ENCODE data around the gene BCKDHB.

BCKDHB gene

GRCh38 chr6:80165143-80165542 lies 58.7 kb downstream of the BCKDHB start:
- TF ChIP-seq, protein P1, sequence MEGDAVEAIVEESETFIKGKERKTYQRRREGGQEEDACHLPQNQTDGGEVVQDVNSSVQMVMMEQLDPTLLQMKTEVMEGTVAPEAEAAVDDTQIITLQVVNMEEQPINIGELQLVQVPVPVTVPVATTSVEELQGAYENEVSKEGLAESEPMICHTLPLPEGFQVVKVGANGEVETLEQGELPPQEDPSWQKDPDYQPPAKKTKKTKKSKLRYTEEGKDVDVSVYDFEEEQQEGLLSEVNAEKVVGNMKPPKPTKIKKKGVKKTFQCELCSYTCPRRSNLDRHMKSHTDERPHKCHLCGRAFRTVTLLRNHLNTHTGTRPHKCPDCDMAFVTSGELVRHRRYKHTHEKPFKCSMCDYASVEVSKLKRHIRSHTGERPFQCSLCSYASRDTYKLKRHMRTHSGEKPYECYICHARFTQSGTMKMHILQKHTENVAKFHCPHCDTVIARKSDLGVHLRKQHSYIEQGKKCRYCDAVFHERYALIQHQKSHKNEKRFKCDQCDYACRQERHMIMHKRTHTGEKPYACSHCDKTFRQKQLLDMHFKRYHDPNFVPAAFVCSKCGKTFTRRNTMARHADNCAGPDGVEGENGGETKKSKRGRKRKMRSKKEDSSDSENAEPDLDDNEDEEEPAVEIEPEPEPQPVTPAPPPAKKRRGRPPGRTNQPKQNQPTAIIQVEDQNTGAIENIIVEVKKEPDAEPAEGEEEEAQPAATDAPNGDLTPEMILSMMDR (conservative IDR thresholded peaks at IDR 0.05; ENCODE audit: low read depth, low read length) = no peak
- peak; percentile 69 for DNase-seq (ENCODE audit: low read depth)

GRCh38 chr6:80165819-80166218 lies 59.3 kb downstream of the BCKDHB start:
- DNase-seq (ENCODE audit: low read depth) = no peak
- TF ChIP-seq, protein P1 (conservative IDR thresholded peaks at IDR 0.05; ENCODE audit: low read depth, low read length) = no peak
- H3K4me3 ChIP-seq (ENCODE audit: low read depth, low read length) = no peak overlapping the region

More at GRCh38 chr6:80165143-80165542, 58.7 kb downstream of the BCKDHB start:
- H3K4me3 ChIP-seq (ENCODE audit: low read depth, low read length) = no peak overlapping the region

DNA sequence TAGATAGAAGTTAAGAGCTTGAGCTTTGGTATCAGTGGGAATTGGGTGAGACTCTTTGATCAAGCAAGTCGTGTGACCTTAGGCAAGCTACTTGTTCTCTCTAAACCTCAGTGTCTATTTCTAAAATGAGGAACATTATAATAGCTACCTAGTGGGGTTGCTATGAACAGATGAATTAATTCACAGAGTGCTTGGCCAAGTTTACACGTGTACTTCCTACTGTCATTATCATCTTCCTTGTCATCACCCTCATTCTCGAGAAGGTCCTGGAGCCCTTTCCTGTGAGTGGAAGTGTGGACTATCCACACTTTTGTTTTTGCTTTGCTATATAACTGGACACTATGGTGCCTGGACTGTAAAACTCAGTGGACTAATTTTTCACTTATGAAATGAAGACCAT lies 64.0 kb downstream of the BCKDHB start:
- H3K4me3 ChIP-seq (ENCODE audit: low read depth, low read length) = no peak overlapping the region
- DNase-seq (ENCODE audit: low read depth) = no peak
- TF ChIP-seq, protein P1 (conservative IDR thresholded peaks at IDR 0.05; ENCODE audit: low read depth, low read length) = no peak

DNA sequence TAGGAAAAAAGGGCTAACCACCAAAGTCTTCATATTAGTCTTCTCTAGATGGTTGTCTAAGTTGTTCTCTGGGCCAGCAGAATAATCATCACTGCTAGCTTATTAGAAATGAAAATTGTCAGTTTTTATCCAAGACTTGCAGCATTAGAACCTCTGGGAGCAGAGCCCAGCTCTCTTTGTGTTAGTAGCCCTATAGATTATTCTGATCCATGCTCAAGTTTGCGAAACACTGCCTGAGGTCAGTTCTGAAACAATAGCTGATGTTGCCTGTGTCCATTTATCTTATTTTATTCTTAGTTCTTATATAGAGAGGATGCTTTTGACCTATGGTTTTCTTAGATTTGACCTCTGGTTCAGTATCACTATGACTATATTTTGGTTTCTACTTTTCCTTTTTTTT lies 66.9 kb downstream of the BCKDHB start:
- H3K4me3 ChIP-seq (ENCODE audit: low read depth, low read length) = no peak overlapping the region
- TF ChIP-seq, protein P1 (conservative IDR thresholded peaks at IDR 0.05; ENCODE audit: low read depth, low read length) = no peak
- no peak for DNase-seq (ENCODE audit: low read depth)

DNA sequence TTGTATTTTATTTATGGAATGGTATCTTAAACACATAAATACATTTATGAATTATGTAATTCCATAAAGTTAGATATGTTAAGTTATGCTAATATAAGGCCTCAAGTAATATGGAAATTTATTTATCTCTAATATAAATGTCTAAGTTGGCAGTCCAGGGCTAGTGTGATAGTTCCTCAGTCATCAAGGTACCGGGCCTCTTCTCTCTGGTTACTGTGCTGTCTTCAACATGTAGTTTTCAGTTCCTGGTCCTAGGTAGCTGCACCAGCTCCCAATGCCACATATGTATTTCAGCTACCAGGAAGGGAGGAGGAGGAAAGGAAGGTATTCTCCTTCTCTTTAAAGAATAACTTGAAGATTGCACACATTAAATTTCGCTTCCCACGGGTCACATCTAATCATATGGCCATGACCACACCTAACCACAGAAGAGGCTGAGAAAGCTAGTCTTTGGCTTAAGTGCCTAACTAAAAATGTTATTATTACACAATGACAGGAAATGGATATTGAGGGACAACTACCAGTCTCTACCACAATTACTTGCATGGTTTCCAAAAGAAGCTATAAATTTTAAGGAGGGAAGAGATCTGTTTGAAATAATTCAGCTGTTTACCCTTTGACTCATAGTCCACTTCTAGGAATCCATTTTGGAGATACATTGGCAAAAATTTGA lies 68.6 kb downstream of the BCKDHB start:
- DNase-seq (ENCODE audit: low read depth) = peak; percentile 55
- H3K4me3 ChIP-seq (ENCODE audit: low read depth, low read length) = no peak overlapping the region
- TF ChIP-seq, protein P1 (conservative IDR thresholded peaks at IDR 0.05; ENCODE audit: low read depth, low read length) = no peak

GRCh38 chr6:80179695-80180094 lies 73.2 kb downstream of the BCKDHB start:
- H3K4me3 ChIP-seq (ENCODE audit: low read depth, low read length) = no peak overlapping the region
- peak; percentile 3 for DNase-seq (ENCODE audit: low read depth)
- TF ChIP-seq, protein P1 (conservative IDR thresholded peaks at IDR 0.05; ENCODE audit: low read depth, low read length) = no peak
